Endothelial cell of umbilical vein (primary cell): ENCODE measurements around the gene OR2AJ1. TPM values are rescaled to one million over a fixed set of nuclear protein-coding genes. Genes with fewer than 3 reads are reported as not detected.

Experiments used
- BruUV-seq: library from RNA; stranded (reverse); fragments of 400-500 nt; replicated peaks from 2 replicates; lab custom pipeline; 2021; lab: Mats Ljungman, UMichigan
- CTCF ChIA-PET: fragments of 300-600, 350-600 bp; sonication (Branson Sonifier 250); formaldehyde crosslinking; loops from one replicate; lab custom pipeline; 2021; ENCODE audit warnings: antibody characterized with exemption, inconsistent platforms; lab: Charles Lee
- POLR2A ChIA-PET: fragments of 300-600, 350-600 bp; sonication (Branson Sonifier 250); formaldehyde crosslinking; loops from one replicate; lab custom pipeline; 2021; ENCODE audit warnings: antibody characterized with exemption, inconsistent platforms; lab: Charles Lee
- DNase-seq: peaks from one replicate; pipeline ENCODE4 v3.0.0-alpha.2; 2011; ENCODE audit warnings: low read depth, low spot score
- FAIRE-seq: peaks from 2 replicates; lab custom pipeline; 2011; peaks lifted over from hg19 to GRCh38; lab: Jason Lieb, UNC
- H2AFZ ChIP-seq: 2 replicates; pipeline ENCODE4 v1.6.0; 2012; ENCODE audit warnings: low read depth, low read length, control low read depth, inconsistent platforms
- H3K27ac ChIP-seq: 2 replicates; pipeline ENCODE4 v1.5.1; 2011; ENCODE audit warnings: low read depth, mild to moderate bottlenecking, control low read depth, low read length, moderate library complexity; ENCODE audit not compliant: insufficient read depth
- H3K27me3 ChIP-seq, 2 experiments: 2 replicates each; pipeline versions ENCODE4 v1.6.0 to v1.6.1; 2011; ENCODE audit warnings: low read length in 2 of 2, mixed read lengths in 1 of 2; ENCODE audit not compliant: control insufficient read depth in 2 of 2, insufficient read depth in 2 of 2
- H3K36me3 ChIP-seq, 2 experiments: 2 replicates in 1 of 2; 3 replicates in 1 of 2; pipeline ENCODE4 v1.5.1; 2011; ENCODE audit warnings: low read length in 2 of 2, mild to moderate bottlenecking in 1 of 2, moderate library complexity in 1 of 2; ENCODE audit not compliant: control insufficient read depth in 2 of 2, insufficient read depth in 2 of 2; ENCODE audit errors: extremely low read depth in 1 of 2
- H3K4me1 ChIP-seq: 3 replicates; pipeline ENCODE4 v1.5.1; 2011; ENCODE audit warnings: mild to moderate bottlenecking, low read length; ENCODE audit not compliant: control insufficient read depth, insufficient read depth; ENCODE audit errors: extremely low read depth
- H3K4me2 ChIP-seq: 2 replicates; pipeline ENCODE4 v1.6.1; 2011; ENCODE audit warnings: low read length, control low read depth, mixed read lengths; ENCODE audit not compliant: insufficient read depth
- H3K4me3 ChIP-seq, 3 experiments: fragments of 200-600 bp in 1 of 3; sonication (generic), shearing (Covaris generic) in 1 of 3; replicated peaks in 1 of 3; 2 replicates each; pipeline ENCODE4 v1.5.1; 2011 to 2016; ENCODE audit warnings: control low read depth in 3 of 3, low read length in 3 of 3, mild to moderate bottlenecking in 2 of 3, inconsistent platforms in 1 of 3, low read depth in 1 of 3, moderate library complexity in 1 of 3; ENCODE audit not compliant: insufficient read depth in 1 of 3
- H3K79me2 ChIP-seq: 2 replicates; pipeline ENCODE4 v1.6.0; 2012; ENCODE audit warnings: low read length, inconsistent platforms; ENCODE audit not compliant: control insufficient read depth, insufficient read depth
- H3K9ac ChIP-seq: replicated peaks from 2 replicates; pipeline ENCODE3; 2011; ENCODE audit warnings: low read length, control low read depth; ENCODE audit not compliant: insufficient read depth; ENCODE audit errors: extremely low read depth
- H3K9me1 ChIP-seq: replicated peaks from 3 replicates; pipeline ENCODE4 v1.6.0; 2011; ENCODE audit warnings: mild to moderate bottlenecking, low read length; ENCODE audit not compliant: control insufficient read depth, insufficient read depth; ENCODE audit errors: extremely low read depth
- H3K9me3 ChIP-seq: replicated peaks from 2 replicates; pipeline ENCODE4 v1.5.1; 2012; ENCODE audit warnings: low read length, inconsistent platforms; ENCODE audit not compliant: control insufficient read depth, insufficient read depth
- H4K20me1 ChIP-seq: replicated peaks from 2 replicates; pipeline ENCODE3; 2011; ENCODE audit warnings: mild to moderate bottlenecking, low read length; ENCODE audit not compliant: control insufficient read depth, insufficient read depth; ENCODE audit errors: extremely low read depth
- CTCF ChIP-seq, 2 donors: IDR thresholded peaks; 1 replicate in 1 of 2; 2 replicates in 1 of 2; pipeline ENCODE4 v1.5.1; 2011; ENCODE audit warnings: low read length in 2 of 2, mild to moderate bottlenecking in 2 of 2, moderate library complexity in 2 of 2, control low read depth in 1 of 2, inconsistent platforms in 1 of 2, low read depth in 1 of 2; ENCODE audit not compliant: insufficient read depth in 1 of 2; ENCODE audit errors: extremely low read depth in 1 of 2
- EZH2 ChIP-seq: IDR thresholded peaks from 2 replicates; pipeline ENCODE4 v1.6.1; 2012; ENCODE audit warnings: borderline replicate concordance, low read depth, mild to moderate bottlenecking, moderate library complexity, low read length, inconsistent platforms; ENCODE audit not compliant: severe bottlenecking
- FOS ChIP-seq: IDR thresholded peaks from 2 replicates; pipeline ENCODE4 v1.6.1; 2011; ENCODE audit warnings: mild to moderate bottlenecking, low read length, moderate library complexity, borderline replicate concordance; ENCODE audit not compliant: insufficient read depth
- GATA2 ChIP-seq: IDR thresholded peaks from 2 replicates; pipeline ENCODE4 v1.7.0; 2011; ENCODE audit warnings: low read depth, mild to moderate bottlenecking, moderate library complexity, mixed read lengths, low read length; ENCODE audit not compliant: insufficient read length, insufficient read depth
- JUN ChIP-seq: IDR thresholded peaks from 2 replicates; pipeline ENCODE4 v1.6.1; 2011; ENCODE audit warnings: borderline replicate concordance, low read depth; ENCODE audit not compliant: insufficient read length, insufficient read depth
- MAX ChIP-seq: IDR thresholded peaks from 2 replicates; pipeline ENCODE4 v1.6.1; 2011; ENCODE audit not compliant: insufficient read depth, insufficient read length
- POLR2A ChIP-seq: IDR thresholded peaks from 2 replicates; pipeline ENCODE4 v1.6.1; 2012; ENCODE audit warnings: low read depth, mild to moderate bottlenecking, control low read depth, low read length
- POLR2AphosphoS5 ChIP-seq: IDR thresholded peaks from 2 replicates; pipeline ENCODE4 v1.6.1; 2012; ENCODE audit warnings: low read depth, mild to moderate bottlenecking, control low read depth, low read length, moderate library complexity; ENCODE audit not compliant: insufficient read depth
- dilution Hi-C: fragments of 300-500 bp; cut with MboI; formaldehyde crosslinking; loops from one replicate; pipeline ENCODE4 v1.15.0; 2019; ENCODE audit warnings: low sequenced_read_pairs; ENCODE audit not compliant: extremely low pct_ligation_motif_present
- intact Hi-C: fragments of 100-400 bp; cut with micrococcal nuclease; formaldehyde crosslinking; loops from one replicate; pipeline ENCODE4 v1.10.0; 2022
- polyA plus RNA-seq, 4 experiments: library from polyadenylated mRNA; depleted of rRNA in 3 of 4; stranded (reverse) in 3 of 4; unstranded in 1 of 4; fragments of >200 nt; gene quantifications; 2 replicates each; pipeline versions ENCODE4 v1.2.1 to v1.2.3, GENCODE V29; 2011 to 2012; ENCODE audit warnings: missing spikeins in 1 of 4
- total RNA-seq: library from RNA; stranded (reverse); gene quantifications from 2 replicates; pipeline ENCODE4 v1.2.3, GENCODE V29; 2021

Gene OR2AJ1
- total and polyA plus RNA-seq, 2 donors (not counting 3 experiments of a cell fraction or from before 2014, with no cell fraction given), result not detected

- H3K27me3 ChIP-seq, result no peaks in the 10 kb centered on the region
- no peak overlapping the region for H3K4me3 ChIP-seq
- intact Hi-C loops, result no loop called here
- H4K20me1 ChIP-seq, result no peaks in the 10 kb centered on the region
- FAIRE-seq, result no peak
- H3K27ac ChIP-seq, result no peak overlapping the region
- no peak overlapping the region for H3K9ac ChIP-seq
- H3K79me2 ChIP-seq, result no peaks in the 10 kb centered on the region
- H2AFZ ChIP-seq, result no peak overlapping the region
- no peaks in the 10 kb centered on the region for H3K36me3 ChIP-seq
- no peak overlapping the region for H3K4me2 ChIP-seq
- dilution Hi-C loops, result no loop called here
- TF ChIP-seq EZH2 (no peak), POLR2AphosphoS5 (no peak), GATA2 (no peak), POLR2A (no peak), CTCF (IDR thresholded peaks at IDR 0.05; ENCODE audit: extremely low read depth in 1 of 2, insufficient read depth in 1 of 2, low read depth in 1 of 2, low read length in 2 of 2) (no peak), MAX (no peak), JUN (no peak), FOS (no peak)
- H3K9me1 ChIP-seq, result no peaks in the 10 kb centered on the region
- BruUV-seq, result no TSS peak
- H3K4me1 ChIP-seq, result no peaks in the 10 kb centered on the region
- POLR2A ChIA-PET, result no interaction called here
- CTCF ChIA-PET, result no interaction called here
- no peak for DNase-seq
- H3K9me3 ChIP-seq, result peaks cover 1% of the 10 kb centered on the region
Observed at GRCh38 chr1:247905181-247905580, 19.5 kb upstream of the OR2AJ1 start.
